Motor neuron (in vitro differentiated cells): ENCODE data around the gene POMP. TPM values are rescaled to one million over a fixed set of nuclear protein-coding genes. Genes with fewer than 3 reads are reported as not detected.

ENCODE experiments used
- total RNA-seq, 8 experiments: library from RNA; unstranded; fragments of 300-600 nt; gene quantifications; 2 replicates each; pipeline versions ENCODE4 v1.2.3 to v1.2.4, GENCODE V29; 2022

POMP gene
- total RNA-seq, 8 experiments from 2014 or later: 67.9 to 202 (median 88.3) TPM

Other genes with a start within 250 kb of the POMP start
- gene FLT1, start 164.0 kb upstream of the POMP start, total RNA-seq: 10 to 100 TPM in 1 of 8 experiments, 1 to 10 TPM in 1, under 1 TPM in 6; 0.11 to 43.8 (median 0.88) TPM
- gene SLC46A3, start 59.8 kb downstream of the POMP start, total RNA-seq: 10 to 100 TPM in 3 of 8 experiments, 1 to 10 TPM in 5; 1.6 to 16.5 (median 6.3) TPM
- 1 to 10 TPM; 1.1 to 9.6 (median 3.9) TPM for gene MTUS2, start 161.2 kb downstream of the POMP start, total RNA-seq